Measurements from ENCODE around the gene ATP10A. TPM values are rescaled to one million over a fixed set of nuclear protein-coding genes. Genes with fewer than 3 reads are reported as not detected.

Gene ATP10A
- polyA plus RNA-seq, 1 donor from 2014 or later: not detected

GRCh38 chr15:25909325-25909724 lies 46.2 kb upstream of the ATP10A start:
- Histone ChIP-seq H3K36me3 (ENCODE audit: insufficient read depth, low read length) (no peaks in the 10 kb centered on the region), H4K20me1 (ENCODE audit: insufficient read depth) (no peaks in the 10 kb centered on the region), H2AFZ (ENCODE audit: low read depth, low read length) (no peak overlapping the region), H3K4me2 (ENCODE audit: low read length) (no peak overlapping the region), H3K27me3 (ENCODE audit: insufficient read depth, low read depth, low read length) (no peaks in the 10 kb centered on the region), H3K9me3 (ENCODE audit: low read length) (no peaks in the 10 kb centered on the region), H3K9ac (ENCODE audit: low read length) (no peak overlapping the region), H3K9me2 (ENCODE audit: insufficient read depth, low read length) (no peaks in the 10 kb centered on the region), H3K4me3 (ENCODE audit: low read length) (no peak overlapping the region), H3K27ac (ENCODE audit: low read length) (no peak overlapping the region), H3K79me2 (replicated peaks; ENCODE audit: insufficient read depth, low read length) (no peaks in the 10 kb centered on the region), H3F3A (ENCODE audit: insufficient read depth, low read length, poor library complexity, severe bottlenecking) (no peaks in the 10 kb centered on the region)
- TF ChIP-seq REST (IDR thresholded peaks at IDR 0.05; ENCODE audit: borderline replicate concordance): no peak
- no peak for TF ChIP-seq SMC3 (conservative IDR thresholded peaks at IDR 0.05; ENCODE audit: poor library complexity)
- no peak for TF ChIP-seq RAD21 (conservative IDR thresholded peaks at IDR 0.05)
- TF ChIP-seq MXI1 (conservative IDR thresholded peaks at IDR 0.05; ENCODE audit: poor library complexity, severe bottlenecking): no peak
- no peak for TF ChIP-seq POLR2AphosphoS5 (IDR thresholded peaks at IDR 0.05)
- no peak for TF ChIP-seq EP300 (conservative IDR thresholded peaks at IDR 0.05; ENCODE audit: poor library complexity, severe bottlenecking)
- TF ChIP-seq CTCF (IDR thresholded peaks at IDR 0.05; ENCODE audit: poor library complexity, severe bottlenecking): no peak
- TF ChIP-seq EZH2 (IDR thresholded peaks at IDR 0.05; ENCODE audit: borderline replicate concordance, insufficient read depth, low read length, poor library complexity, severe bottlenecking): no peak
- no peak for TF ChIP-seq TAF1 (IDR thresholded peaks at IDR 0.05; ENCODE audit: low read depth)

GRCh38 chr15:25905140-25905539 lies 42.0 kb upstream of the ATP10A start:
- Histone ChIP-seq H3F3A (ENCODE audit: insufficient read depth, low read length, poor library complexity, severe bottlenecking) (no peaks in the 10 kb centered on the region), H3K4me2 (ENCODE audit: low read length) (no peak overlapping the region), H3K27ac (ENCODE audit: low read length) (no peak overlapping the region), H3K36me3 (ENCODE audit: insufficient read depth, low read length) (no peaks in the 10 kb centered on the region), H3K9me2 (ENCODE audit: insufficient read depth, low read length) (no peaks in the 10 kb centered on the region), H3K79me2 (replicated peaks; ENCODE audit: insufficient read depth, low read length) (no peaks in the 10 kb centered on the region), H4K20me1 (ENCODE audit: insufficient read depth) (no peaks in the 10 kb centered on the region), H3K9ac (ENCODE audit: low read length) (no peak overlapping the region), H3K4me3 (ENCODE audit: low read length) (no peak overlapping the region), H3K27me3 (ENCODE audit: insufficient read depth, low read depth, low read length) (no peaks in the 10 kb centered on the region), H2AFZ (ENCODE audit: low read depth, low read length) (no peak overlapping the region), H3K9me3 (ENCODE audit: low read length) (no peaks in the 10 kb centered on the region)
- TF ChIP-seq POLR2AphosphoS5 (IDR thresholded peaks at IDR 0.05) (no peak), RAD21 (conservative IDR thresholded peaks at IDR 0.05) (no peak), EP300 (conservative IDR thresholded peaks at IDR 0.05; ENCODE audit: poor library complexity, severe bottlenecking) (no peak), REST (IDR thresholded peaks at IDR 0.05; ENCODE audit: borderline replicate concordance) (no peak), CTCF (IDR thresholded peaks at IDR 0.05; ENCODE audit: poor library complexity, severe bottlenecking) (no peak), SMC3 (conservative IDR thresholded peaks at IDR 0.05; ENCODE audit: poor library complexity) (no peak), MXI1 (conservative IDR thresholded peaks at IDR 0.05; ENCODE audit: poor library complexity, severe bottlenecking) (no peak), EZH2 (IDR thresholded peaks at IDR 0.05; ENCODE audit: borderline replicate concordance, insufficient read depth, low read length, poor library complexity, severe bottlenecking) (no peak), TAF1 (IDR thresholded peaks at IDR 0.05; ENCODE audit: low read depth) (no peak)

Data from neural cell (in vitro differentiated cells).